IMR-90 (cell line): ENCODE data around the gene GREB1L. TPM values are rescaled to one million over a fixed set of nuclear protein-coding genes. Genes with fewer than 3 reads are reported as not detected.

Source experiments
- ATAC-seq: fragments of 200-7000 bp; cut with Tn5 transposase; 2 replicates; pipeline ENCODE4 v1.9.1; 2020; ENCODE audit warnings: low read depth, mild to moderate bottlenecking, moderate library complexity
- BruUV-seq: library from RNA; stranded (reverse); fragments of 400-500 nt; replicated peaks from 2 replicates; lab custom pipeline; 2021; lab: Mats Ljungman, UMichigan
- CTCF ChIA-PET: fragments of 300-600 bp; formaldehyde crosslinking; extraction: SDS; loops from one replicate; lab custom pipeline; 2021; ENCODE audit warnings: antibody characterized with exemption; lab: Yijun Ruan, JAX
- POLR2A ChIA-PET: fragments of 300-600 bp; sonication (Branson Sonifier 250); formaldehyde crosslinking; loops from one replicate; lab custom pipeline; 2022; ENCODE audit warnings: antibody characterized with exemption; ENCODE audit not compliant: unreplicated experiment; lab: Charles Lee
- DNase-seq: peaks from one replicate; pipeline ENCODE4 v3.0.0; 2013
- H2AFZ ChIP-seq: replicated peaks from 2 replicates; pipeline ENCODE3; 2013; ENCODE audit warnings: low read length, mild to moderate bottlenecking; ENCODE audit not compliant: poor library complexity
- H2AK5ac ChIP-seq: 2 replicates; pipeline ENCODE4 v1.6.1; 2013; ENCODE audit warnings: low read depth, low read length, inconsistent platforms
- H2AK9ac ChIP-seq: replicated peaks from 2 replicates; pipeline ENCODE3; 2013; ENCODE audit warnings: mild to moderate bottlenecking, low read depth, low read length, moderate library complexity; ENCODE audit not compliant: poor library complexity
- H2BK120ac ChIP-seq: 2 replicates; pipeline ENCODE4 v1.6.1; 2013; ENCODE audit warnings: low read depth, low read length, inconsistent platforms
- H2BK15ac ChIP-seq: 3 replicates; pipeline ENCODE4 v1.6.1; 2013; ENCODE audit warnings: low read depth, low read length, inconsistent platforms
- H2BK20ac ChIP-seq: 2 replicates; pipeline ENCODE4 v1.6.1; 2013; ENCODE audit warnings: low read depth, mild to moderate bottlenecking, inconsistent platforms, low read length, moderate library complexity
- H2BK5ac ChIP-seq: 2 replicates; pipeline ENCODE4 v1.6.1; 2013; ENCODE audit warnings: mild to moderate bottlenecking, low read depth, low read length, inconsistent platforms; ENCODE audit not compliant: poor library complexity, severe bottlenecking
- H3K14ac ChIP-seq: replicated peaks from 2 replicates; pipeline ENCODE4 v1.6.1; 2013; ENCODE audit warnings: low read depth, low read length, inconsistent platforms
- H3K18ac ChIP-seq: 2 replicates; pipeline ENCODE4 v1.6.1; 2013; ENCODE audit warnings: low read depth, low read length, control low read depth
- H3K23ac ChIP-seq: 2 replicates; pipeline ENCODE4 v1.6.1; 2013; ENCODE audit warnings: low read depth, low read length, inconsistent platforms
- H3K27ac ChIP-seq: 2 replicates; pipeline ENCODE4 v1.5.1; 2013; ENCODE audit warnings: mild to moderate bottlenecking, control low read depth, low read length; ENCODE audit not compliant: insufficient read depth
- H3K27me3 ChIP-seq: 2 replicates; pipeline ENCODE4 v1.6.1; 2013; ENCODE audit warnings: low read length; ENCODE audit not compliant: control insufficient read depth, insufficient read depth
- H3K36me3 ChIP-seq: 2 replicates; pipeline ENCODE4 v1.6.1; 2013; ENCODE audit warnings: low read length, mixed read lengths; ENCODE audit not compliant: control insufficient read depth, insufficient read depth
- H3K4ac ChIP-seq: 2 replicates; pipeline ENCODE4 v1.6.1; 2013; ENCODE audit warnings: low read depth, low read length, inconsistent platforms
- H3K4me1 ChIP-seq: 2 replicates; pipeline ENCODE4 v1.6.1; 2013; ENCODE audit warnings: low read length, mixed read lengths; ENCODE audit not compliant: control insufficient read depth, insufficient read depth
- H3K4me2 ChIP-seq: 2 replicates; pipeline ENCODE4 v1.6.1; 2013; ENCODE audit warnings: low read depth, mild to moderate bottlenecking, control low read depth, low read length, moderate library complexity
- H3K4me3 ChIP-seq: 2 replicates; pipeline ENCODE4 v1.5.1; 2013; ENCODE audit warnings: low read depth, mild to moderate bottlenecking, control low read depth, low read length, moderate library complexity; ENCODE audit not compliant: insufficient read depth
- H3K56ac ChIP-seq: 2 replicates; pipeline ENCODE4 v1.6.1; 2013; ENCODE audit warnings: low read length, inconsistent platforms; ENCODE audit not compliant: insufficient read depth; ENCODE audit errors: extremely low read depth
- H3K79me1 ChIP-seq, 2 experiments: 2 replicates each; pipeline ENCODE4 v1.6.1; 2013; ENCODE audit warnings: low read length in 2 of 2, inconsistent platforms in 1 of 2, low read depth in 1 of 2
- H3K9ac ChIP-seq: 2 replicates; pipeline ENCODE4 v1.6.1; 2013; ENCODE audit warnings: low read depth, low read length, control low read depth
- H3K9me1 ChIP-seq: 2 replicates; pipeline ENCODE4 v1.6.1; 2013; ENCODE audit warnings: low read length, inconsistent platforms; ENCODE audit not compliant: insufficient read depth
- H3K9me3 ChIP-seq: 2 replicates; pipeline ENCODE4 v1.6.1; 2013; ENCODE audit warnings: low read length; ENCODE audit not compliant: control insufficient read depth, insufficient read depth
- H4K20me1 ChIP-seq: 2 replicates; pipeline ENCODE4 v1.6.1; 2013; ENCODE audit warnings: low read length, inconsistent platforms; ENCODE audit not compliant: insufficient read depth
- H4K5ac ChIP-seq: 2 replicates; pipeline ENCODE4 v1.6.1; 2013; ENCODE audit warnings: mild to moderate bottlenecking, low read depth, low read length, control low read depth
- H4K8ac ChIP-seq, 2 experiments: 2 replicates each; pipeline ENCODE4 v1.6.1; 2013; ENCODE audit warnings: low read depth in 2 of 2, low read length in 2 of 2, control low read depth in 1 of 2, inconsistent platforms in 1 of 2
- H4K91ac ChIP-seq: 2 replicates; pipeline ENCODE4 v1.6.1; 2013; ENCODE audit warnings: low read depth, low read length, inconsistent platforms; ENCODE audit not compliant: insufficient read depth
- BHLHE40 ChIP-seq: fragments of 150-350 bp; IDR thresholded peaks from 2 replicates; pipeline ENCODE4 v1.6.1; 2016; ENCODE audit warnings: mild to moderate bottlenecking, low read depth, low read length
- CEBPB ChIP-seq: IDR thresholded peaks from 2 replicates; pipeline ENCODE4 v1.6.1; 2012; ENCODE audit warnings: low read depth, low read length, improper control_type of control experiment
- CHD1 ChIP-seq: IDR thresholded peaks from 2 replicates; pipeline ENCODE4 v1.6.1; 2012; ENCODE audit warnings: low read depth, low read length, improper control_type of control experiment
- CTCF ChIP-seq: conservative IDR thresholded peaks from 2 replicates; pipeline ENCODE4 v1.5.1; 2012; ENCODE audit warnings: mild to moderate bottlenecking, low read depth, low read length, improper control_type of control experiment
- ELK1 ChIP-seq: fragments of 150-350 bp; IDR thresholded peaks from 2 replicates; pipeline ENCODE4 v1.6.1; 2016; ENCODE audit warnings: low read depth, mild to moderate bottlenecking, low read length, moderate library complexity, borderline replicate concordance
- FOS ChIP-seq: fragments of 150-350 bp; IDR thresholded peaks from 2 replicates; pipeline ENCODE4 v1.6.1; 2016; ENCODE audit warnings: low read depth, low read length
- MAFK ChIP-seq: IDR thresholded peaks from 2 replicates; pipeline ENCODE4 v1.6.1; 2012; ENCODE audit warnings: low read depth, low read length, improper control_type of control experiment
- MAZ ChIP-seq: IDR thresholded peaks from 2 replicates; pipeline ENCODE4 v1.6.1; 2012; ENCODE audit warnings: low read depth, mild to moderate bottlenecking, low read length, improper control_type of control experiment, moderate library complexity, borderline replicate concordance
- POLR2A ChIP-seq: IDR thresholded peaks from 2 replicates; pipeline ENCODE4 v1.6.1; 2012; ENCODE audit warnings: mild to moderate bottlenecking, low read depth, low read length
- RAD21 ChIP-seq: IDR thresholded peaks from 2 replicates; pipeline ENCODE4 v1.6.1; 2012; ENCODE audit warnings: low read length, improper control_type of control experiment
- RCOR1 ChIP-seq: IDR thresholded peaks from 2 replicates; pipeline ENCODE4 v1.6.1; 2012; ENCODE audit warnings: mild to moderate bottlenecking, low read length, improper control_type of control experiment; ENCODE audit not compliant: insufficient replicate concordance
- RFX5 ChIP-seq: IDR thresholded peaks from 2 replicates; pipeline ENCODE4 v1.8.0; 2012; ENCODE audit warnings: low read depth, mild to moderate bottlenecking, low read length, moderate library complexity
- SMC3 ChIP-seq: fragments of 150-350 bp; IDR thresholded peaks from 2 replicates; pipeline ENCODE4 v1.6.1; 2016; ENCODE audit warnings: low read depth, mild to moderate bottlenecking, antibody characterized with exemption, low read length, moderate library complexity
- USF2 ChIP-seq: fragments of 150-350 bp; IDR thresholded peaks from 2 replicates; pipeline ENCODE4 v1.6.1; 2017; ENCODE audit warnings: mild to moderate bottlenecking, antibody characterized with exemption, low read length, low read depth
- WGBS, 2 experiments: methylation state at CpG; one replicate each; pipeline versions ENCODE4 v1.1.5 to v1.1.7; 2013; ENCODE audit warnings: missing lambda C conversion rate in 2 of 2; ENCODE audit not compliant: insufficient read length in 1 of 2; ENCODE audit errors: extremely low coverage in 2 of 2; 5-methylcytosine and 5-hydroxymethylcytosine counted together
- dilution Hi-C: fragments of 300-500 bp; cut with HindIII; formaldehyde crosslinking; loops from one replicate; pipeline ENCODE4 v1.14.3; 2018; ENCODE audit warnings: low sequenced_read_pairs; ENCODE audit not compliant: unreplicated experiment
- in situ Hi-C: fragments of 300-500 bp; cut with MboI; formaldehyde crosslinking; loops from 3 replicates; pipeline ENCODE4 v1.14.3; 2019; ENCODE audit warnings: low sequenced_read_pairs, inconsistent platforms, mixed read lengths
- intact Hi-C: fragments of 100-400 bp; cut with micrococcal nuclease; formaldehyde crosslinking; loops from 2 replicates; pipeline ENCODE4 v1.10.0; 2022
- polyA plus RNA-seq, 3 experiments: library from polyadenylated mRNA; depleted of rRNA; stranded (reverse); fragments of >200 nt; gene quantifications; 2 replicates each; pipeline ENCODE4 v1.2.3, GENCODE V29; 2012; ENCODE audit warnings: low replicate concordance in 1 of 3
- total RNA-seq: library from RNA; depleted of rRNA; stranded (reverse); fragments of >200 nt; gene quantifications from 2 replicates; pipeline ENCODE4 v1.2.3, GENCODE V29; 2012

Gene GREB1L
- total and polyA plus RNA-seq, 2 of the 4 experiments (the other 2 are of a cell fraction) = under 0.01 to 0.02 TPM

GRCh38 chr18:21300035-21300907, 58.2 kb downstream of the GREB1L start:
- Histone ChIP-seq H3K56ac (no peak overlapping the region), H3K27ac (no peak overlapping the region), H2AFZ (no peak overlapping the region), H3K9ac (no peak overlapping the region), H3K23ac (no peak overlapping the region), H2BK20ac (no peak overlapping the region), H2BK120ac (no peak overlapping the region), H4K91ac (no peak overlapping the region), H3K4ac (no peak overlapping the region), H3K4me3 (no peak overlapping the region), H2BK15ac (no peak overlapping the region), H4K5ac (no peak overlapping the region), H4K20me1 (no peaks in the 10 kb centered on the region), H2BK5ac (no peak overlapping the region), H3K18ac (no peak overlapping the region), H4K8ac (no peak overlapping the region), H3K36me3 (no peaks in the 10 kb centered on the region), H3K9me3 (no peaks in the 10 kb centered on the region), H2AK5ac (no peak overlapping the region), H3K14ac (no peak overlapping the region), H3K27me3 (peaks cover 2% of the 10 kb centered on the region; the same call in 1 of the 2 replicates), H3K4me1 (no peaks in the 10 kb centered on the region), H2AK9ac (no peak overlapping the region), H3K9me1 (no peaks in the 10 kb centered on the region), H3K4me2 (no peak overlapping the region), H3K79me1 (no peaks in the 10 kb centered on the region)
- no peak for TF ChIP-seq SMC3
- no peak for TF ChIP-seq CHD1
- no peak for TF ChIP-seq CEBPB
- TF ChIP-seq FOS = no peak
- TF ChIP-seq ELK1 = no peak
- TF ChIP-seq RCOR1 = no peak
- TF ChIP-seq POLR2A = no peak
- no peak for TF ChIP-seq MAFK
- TF ChIP-seq CTCF = no peak
- TF ChIP-seq RAD21 = no peak
- no peak for TF ChIP-seq MAZ
- TF ChIP-seq BHLHE40 = no peak
- no peak for TF ChIP-seq USF2
- TF ChIP-seq RFX5 = no peak
- DNase-seq (no peak), ATAC-seq (no peak)
- in situ Hi-C loops (no loop called here), intact Hi-C loops (no loop called here), dilution Hi-C loops (no loop called here)
- no TSS peak for BruUV-seq
- WGBS, 2 experiments = no CpG with 5 or more reads among the region's 6 CpGs
- CTCF ChIA-PET = no interaction called here
- POLR2A ChIA-PET = no interaction called here
